Stimulated activated naive CD8-positive, alpha-beta T cell treated with anti-CD3 and anti-CD28 coated beads, Interleukin-15, amount 100 ng/mL, for 72 hours (primary cell): ENCODE results near the gene NISCH.

ENCODE experiments used
- ATAC-seq: fragments of 150-1000 bp; cut with Tn5 transposase; 2 replicates; pipeline ENCODE4 v1.10.0; 2021; ENCODE audit warnings: mild to moderate bottlenecking, moderate library complexity
- DNase-seq, 2 donors: peaks; one replicate each; pipeline ENCODE4 v3.0.0; 2021 to 2022
- H3K27ac Mint-ChIP-seq, 2 donors: one replicate each; pipeline ENCODE4 v1.8.0; 2022; ENCODE audit warnings: mild to moderate bottlenecking in 2 of 2, mixed read lengths in 2 of 2, moderate library complexity in 2 of 2
- H3K27me3 Mint-ChIP-seq: one replicate; pipeline ENCODE4 v1.8.0; 2022; ENCODE audit warnings: mixed read lengths
- H3K4me1 Mint-ChIP-seq: one replicate; pipeline ENCODE4 v1.8.0; 2022; ENCODE audit warnings: mild to moderate bottlenecking, mixed read lengths
- H3K4me3 Mint-ChIP-seq, 2 donors: one replicate each; pipeline ENCODE4 v1.8.0; 2022; ENCODE audit warnings: mild to moderate bottlenecking in 2 of 2, mixed read lengths in 2 of 2, moderate library complexity in 1 of 2
- H3K9me3 Mint-ChIP-seq, 2 donors: one replicate each; pipeline ENCODE4 v1.8.0; 2022; ENCODE audit warnings: mixed read lengths in 2 of 2

The NISCH gene

DNA sequence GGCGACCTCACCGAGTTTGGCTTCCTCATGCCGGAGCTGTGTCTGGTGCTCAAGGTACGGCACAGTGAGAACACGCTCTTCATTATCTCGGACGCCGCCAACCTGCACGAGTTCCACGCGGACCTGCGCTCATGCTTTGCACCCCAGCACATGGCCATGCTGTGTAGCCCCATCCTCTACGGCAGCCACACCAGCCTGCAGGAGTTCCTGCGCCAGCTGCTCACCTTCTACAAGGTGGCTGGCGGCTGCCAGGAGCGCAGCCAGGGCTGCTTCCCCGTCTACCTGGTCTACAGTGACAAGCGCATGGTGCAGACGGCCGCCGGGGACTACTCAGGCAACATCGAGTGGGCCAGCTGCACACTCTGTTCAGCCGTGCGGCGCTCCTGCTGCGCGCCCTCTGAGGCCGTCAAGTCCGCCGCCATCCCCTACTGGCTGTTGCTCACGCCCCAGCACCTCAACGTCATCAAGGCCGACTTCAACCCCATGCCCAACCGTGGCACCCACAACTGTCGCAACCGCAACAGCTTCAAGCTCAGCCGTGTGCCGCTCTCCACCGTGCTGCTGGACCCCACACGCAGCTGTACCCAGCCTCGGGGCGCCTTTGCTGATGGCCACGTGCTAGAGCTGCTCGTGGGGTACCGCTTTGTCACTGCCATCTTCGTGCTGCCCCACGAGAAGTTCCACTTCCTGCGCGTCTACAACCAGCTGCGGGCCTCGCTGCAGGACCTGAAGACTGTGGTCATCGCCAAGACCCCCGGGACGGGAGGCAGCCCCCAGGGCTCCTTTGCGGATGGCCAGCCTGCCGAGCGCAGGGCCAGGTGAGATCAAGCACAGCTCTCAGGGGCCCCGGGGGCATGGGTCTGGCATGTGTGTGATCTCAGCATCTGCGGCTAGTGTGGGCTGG is 32.6 kb downstream of the NISCH start:
- no peak overlapping the region for H3K27ac Mint-ChIP-seq
- H3K4me1 Mint-ChIP-seq, result no peaks in the 10 kb centered on the region
- ATAC-seq (no peak), DNase-seq (no peak)
- no peaks in the 10 kb centered on the region for H3K9me3 Mint-ChIP-seq
- H3K27me3 Mint-ChIP-seq, result no peaks in the 10 kb centered on the region
- no peak overlapping the region for H3K4me3 Mint-ChIP-seq

- Mint-ChIP-seq H3K4me1 (no peaks in the 10 kb centered on the region), H3K4me3 (no peak overlapping the region), H3K27ac (no peak overlapping the region), H3K9me3 (no peaks in the 10 kb centered on the region), H3K27me3 (no peaks in the 10 kb centered on the region)
- DNase-seq, result no peak
- ATAC-seq, result no peak
These were observed 33.3 kb downstream of the NISCH start for GRCh38 chr3:52488746-52489145.

GRCh38 chr3:52489453-52489852 is 34.0 kb downstream of the NISCH start:
- no peak for DNase-seq
- H3K4me3 Mint-ChIP-seq, result no peak overlapping the region
- H3K4me1 Mint-ChIP-seq, result peaks cover 4% of the 10 kb centered on the region
- ATAC-seq, result no peak
- peak overlapping the region in 1 of 2 donors; percentile 71 for H3K27ac Mint-ChIP-seq
- H3K27me3 Mint-ChIP-seq, result no peaks in the 10 kb centered on the region
- H3K9me3 Mint-ChIP-seq, result no peaks in the 10 kb centered on the region

DNA sequence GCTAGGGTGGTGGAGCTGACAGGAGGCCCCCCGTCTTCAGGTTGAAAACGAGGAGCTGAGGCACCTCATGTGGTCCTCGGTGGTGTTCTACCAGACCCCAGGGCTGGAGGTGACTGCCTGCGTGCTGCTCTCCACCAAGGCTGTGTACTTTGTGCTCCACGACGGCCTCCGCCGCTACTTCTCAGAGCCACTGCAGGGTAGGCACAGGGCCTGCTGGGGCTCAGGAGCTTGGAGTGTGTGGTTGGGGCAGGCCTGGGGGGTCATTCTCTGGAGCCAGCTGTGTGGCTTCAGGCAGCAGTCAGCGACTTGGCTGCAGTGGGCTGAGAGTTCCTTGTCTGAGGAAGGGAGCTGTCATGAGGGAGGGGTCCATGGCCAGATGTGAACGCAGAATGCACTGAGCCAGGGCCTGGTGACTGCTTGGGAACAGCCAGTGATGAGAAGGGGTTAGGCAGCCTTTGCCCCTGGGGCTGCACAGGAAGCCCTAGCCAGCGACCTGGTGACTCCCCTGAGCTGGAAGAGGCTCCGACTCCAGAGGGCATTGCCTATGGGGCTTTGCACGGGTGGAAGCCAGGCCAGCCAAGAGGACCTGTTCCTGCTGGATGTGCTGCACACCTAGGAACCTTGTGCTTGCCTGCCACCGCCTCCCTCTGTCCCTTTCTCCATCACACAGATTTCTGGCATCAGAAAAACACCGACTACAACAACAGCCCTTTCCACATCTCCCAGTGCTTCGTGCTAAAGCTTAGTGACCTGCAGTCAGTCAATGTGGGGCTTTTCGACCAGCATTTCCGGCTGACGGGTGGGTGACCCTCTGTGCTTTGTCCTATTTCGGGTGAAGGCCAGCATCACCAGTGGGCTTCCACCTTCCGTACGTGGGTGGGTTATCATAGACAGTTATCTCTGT is 34.9 kb downstream of the NISCH start:
- no peak overlapping the region for H3K4me3 Mint-ChIP-seq
- H3K9me3 Mint-ChIP-seq, result no peaks in the 10 kb centered on the region
- no peaks in the 10 kb centered on the region for H3K27me3 Mint-ChIP-seq
- ATAC-seq, result no peak
- no peak for DNase-seq
- H3K4me1 Mint-ChIP-seq, result peaks cover 10% of the 10 kb centered on the region
- no peak overlapping the region for H3K27ac Mint-ChIP-seq

GRCh38 chr3:52490939-52491526 is 35.6 kb downstream of the NISCH start:
- H3K9me3 Mint-ChIP-seq, result no peaks in the 10 kb centered on the region
- ATAC-seq (no peak), DNase-seq (no peak)
- H3K27me3 Mint-ChIP-seq, result no peaks in the 10 kb centered on the region
- H3K27ac Mint-ChIP-seq, result no peak overlapping the region
- H3K4me1 Mint-ChIP-seq, result peaks cover 10% of the 10 kb centered on the region
- no peak overlapping the region for H3K4me3 Mint-ChIP-seq

DNA sequence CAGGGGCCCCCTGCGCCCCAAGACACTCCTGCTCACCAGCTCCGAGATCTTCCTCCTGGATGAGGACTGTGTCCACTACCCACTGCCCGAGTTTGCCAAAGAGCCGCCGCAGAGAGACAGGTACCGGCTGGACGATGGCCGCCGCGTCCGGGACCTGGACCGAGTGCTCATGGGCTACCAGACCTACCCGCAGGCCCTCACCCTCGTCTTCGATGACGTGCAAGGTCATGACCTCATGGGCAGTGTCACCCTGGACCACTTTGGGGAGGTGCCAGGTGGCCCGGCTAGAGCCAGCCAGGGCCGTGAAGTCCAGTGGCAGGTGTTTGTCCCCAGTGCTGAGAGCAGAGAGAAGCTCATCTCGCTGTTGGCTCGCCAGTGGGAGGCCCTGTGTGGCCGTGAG is 36.7 kb downstream of the NISCH start:
- Mint-ChIP-seq H3K27me3 (no peaks in the 10 kb centered on the region), H3K4me3 (no peak overlapping the region), H3K27ac (no peak overlapping the region), H3K9me3 (no peaks in the 10 kb centered on the region), H3K4me1 (peaks cover 10% of the 10 kb centered on the region)
- ATAC-seq, result no peak
- DNase-seq, result no peak

GRCh38 chr3:52493232-52494017 is 38.0 kb downstream of the NISCH start:
- H3K9me3 Mint-ChIP-seq, result no peaks in the 10 kb centered on the region
- peaks cover 11% of the 10 kb centered on the region for H3K4me1 Mint-ChIP-seq
- no peak overlapping the region for H3K4me3 Mint-ChIP-seq
- H3K27me3 Mint-ChIP-seq, result peaks cover 7% of the 10 kb centered on the region
- peak overlapping the region in 1 of 2 donors; percentile 19 for H3K27ac Mint-ChIP-seq
- DNase-seq (no peak), ATAC-seq (no peak)

- ATAC-seq (no peak), DNase-seq (no peak)
- Mint-ChIP-seq H3K4me3 (no peak overlapping the region), H3K4me1 (peaks cover 21% of the 10 kb centered on the region), H3K9me3 (no peaks in the 10 kb centered on the region), H3K27me3 (peaks cover 16% of the 10 kb centered on the region), H3K27ac (peak overlapping the region; percentile 6 to 77)
These were observed 39.0 kb downstream of the NISCH start for GRCh38 chr3:52494445-52494844.

DNA sequence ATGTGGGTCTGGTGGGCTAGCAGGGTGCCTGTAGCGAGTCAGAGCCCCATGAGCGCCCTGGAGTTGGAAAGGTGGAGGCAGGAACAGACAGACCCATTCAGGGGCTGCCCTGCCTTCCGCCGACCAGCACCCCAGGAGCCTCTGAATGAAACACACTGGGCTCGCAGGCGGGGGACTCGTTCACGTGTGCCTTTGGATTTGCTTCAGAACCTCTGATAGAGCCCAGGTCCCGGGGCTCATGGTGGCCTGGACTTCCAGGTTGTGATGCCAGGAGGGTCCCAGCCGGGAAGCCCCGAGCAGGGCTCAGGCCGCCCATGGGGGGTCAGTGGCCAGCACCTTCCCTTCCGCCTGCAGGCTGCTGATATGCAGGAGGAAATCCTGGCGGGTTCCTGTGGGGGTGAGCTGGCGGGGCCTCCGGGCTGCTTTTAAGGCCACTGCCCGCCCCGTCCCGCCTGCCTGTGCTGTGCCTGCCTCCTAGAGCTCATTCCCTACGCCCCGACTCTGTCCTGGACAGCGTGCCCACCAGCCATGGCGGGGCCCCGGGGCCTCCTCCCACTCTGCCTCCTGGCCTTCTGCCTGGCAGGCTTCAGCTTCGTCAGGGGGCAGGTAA is 39.6 kb downstream of the NISCH start, which contains the start of gene STAB1:
Gene STAB1 (plus strand): TSS at position 453 of the 610 bp plus-strand sequence. CDS start 76 bp downstream, at position 529.
- Mint-ChIP-seq H3K4me3 (no peak within 1 kb of the TSS), H3K27me3 (peaks cover 16% of the 10 kb centered on the region)

DNA sequence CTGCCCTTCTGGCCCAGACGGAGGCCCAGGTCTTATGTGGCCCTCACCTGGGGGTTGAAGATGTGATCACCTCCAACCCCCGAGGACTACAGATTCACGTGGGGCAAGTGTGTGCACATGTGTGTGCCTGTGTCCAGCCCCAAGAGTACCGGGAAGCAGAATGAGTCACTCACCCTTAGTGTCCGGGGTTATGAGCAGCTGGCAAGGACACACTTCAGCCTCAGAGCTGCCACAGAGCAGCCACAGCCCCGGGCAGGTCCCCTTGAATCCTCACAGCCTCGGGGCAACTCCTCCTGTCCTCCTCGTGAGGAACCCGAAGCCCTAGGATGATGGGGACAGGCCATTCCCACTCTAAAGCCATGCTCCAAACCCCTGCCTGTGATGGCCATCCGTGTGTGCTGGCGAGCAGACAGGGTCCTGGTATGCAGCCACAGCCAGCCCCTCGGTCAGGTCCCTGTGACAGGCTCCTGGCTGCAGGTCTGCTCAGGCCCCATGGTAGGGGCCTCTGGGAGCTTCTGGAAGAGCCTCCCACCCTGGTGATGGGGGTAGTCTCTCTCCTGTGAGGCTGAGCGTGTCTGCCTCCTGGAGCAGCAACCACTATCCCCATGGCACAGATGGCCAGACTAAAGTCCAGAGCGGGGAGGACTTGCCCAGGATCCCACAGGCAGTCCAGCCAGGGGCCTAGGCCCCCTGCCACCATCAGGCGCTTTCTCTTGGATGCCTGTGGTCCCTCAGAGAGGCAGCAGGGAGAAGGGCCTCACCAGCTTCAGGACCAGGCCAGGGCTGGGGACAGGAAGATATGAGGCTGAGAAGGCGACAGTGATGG is 40.6 kb downstream of the NISCH start:
- Mint-ChIP-seq H3K4me3 (no peak overlapping the region), H3K27ac (peak overlapping the region in 1 of 2 donors; percentile 85), H3K27me3 (peaks cover 16% of the 10 kb centered on the region), H3K4me1 (peaks cover 22% of the 10 kb centered on the region), H3K9me3 (no peaks in the 10 kb centered on the region)
- DNase-seq (no peak), ATAC-seq (peak; percentile 7)

More for the DNA sequence above, 39.6 kb downstream of the NISCH start, which contains the start of gene STAB1:
- ATAC-seq, result no peak
- peaks cover 22% of the 10 kb centered on the region for H3K4me1 Mint-ChIP-seq
- H3K9me3 Mint-ChIP-seq, result no peaks in the 10 kb centered on the region
- no peak for DNase-seq
- H3K27ac Mint-ChIP-seq, result peak within 1 kb of the TSS; percentile 20 to 85

GRCh38 chr3:52498137-52499054 is 43.0 kb downstream of the NISCH start:
- DNase-seq, result no peak

DNA sequence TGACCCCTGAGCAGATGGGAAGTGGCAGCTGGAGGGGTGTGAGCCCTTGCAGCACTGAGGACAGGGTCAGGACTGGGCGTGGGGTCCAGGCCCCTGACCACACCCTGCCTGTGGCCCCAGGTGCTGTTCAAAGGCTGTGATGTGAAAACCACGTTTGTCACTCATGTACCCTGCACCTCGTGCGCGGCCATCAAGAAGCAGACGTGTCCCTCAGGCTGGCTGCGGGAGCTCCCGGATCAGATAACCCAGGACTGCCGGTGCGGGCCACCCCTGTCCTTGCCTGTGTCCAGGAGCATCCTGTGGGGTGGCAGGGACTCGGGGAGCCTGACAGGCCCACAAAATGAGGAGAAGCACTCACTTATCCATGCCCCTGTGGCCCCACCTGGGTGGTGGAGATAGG is 45.6 kb downstream of the NISCH start:
- no peaks in the 10 kb centered on the region for H3K9me3 Mint-ChIP-seq
- peaks cover 16% of the 10 kb centered on the region for H3K27me3 Mint-ChIP-seq
- H3K4me3 Mint-ChIP-seq, result no peak overlapping the region
- DNase-seq (no peak), ATAC-seq (no peak)
- H3K4me1 Mint-ChIP-seq, result peaks cover 12% of the 10 kb centered on the region
- no peak overlapping the region for H3K27ac Mint-ChIP-seq

More at GRCh38 chr3:52498137-52499054, 43.0 kb downstream of the NISCH start:
- Mint-ChIP-seq H3K9me3 (no peaks in the 10 kb centered on the region), H3K4me1 (peaks cover 22% of the 10 kb centered on the region), H3K4me3 (no peak overlapping the region), H3K27ac (peak overlapping the region in 1 of 2 donors; percentile 5), H3K27me3 (peaks cover 16% of the 10 kb centered on the region)
- no peak for ATAC-seq

- ATAC-seq (no peak), DNase-seq (no peak)
- H3K4me1 Mint-ChIP-seq, result peaks cover 12% of the 10 kb centered on the region
- no peak overlapping the region for H3K27ac Mint-ChIP-seq
- peaks cover 16% of the 10 kb centered on the region for H3K27me3 Mint-ChIP-seq
- no peak overlapping the region for H3K4me3 Mint-ChIP-seq
- no peaks in the 10 kb centered on the region for H3K9me3 Mint-ChIP-seq
These were observed 46.6 kb downstream of the NISCH start for GRCh38 chr3:52502001-52502400.
